BLaER1 (cell line): Measurements from ENCODE around the gene PLEKHO2.

Source experiments
- H3K27ac ChIP-seq: shearing (Covaris generic); formaldehyde crosslinking; 2 replicates; pipeline ENCODE4 v1.8.1; 2022
- H3K27me3 ChIP-seq: shearing (Covaris generic); formaldehyde crosslinking; 2 replicates; pipeline ENCODE4 v1.8.1; 2022
- H3K36me3 ChIP-seq: shearing (Covaris generic); formaldehyde crosslinking; 2 replicates; pipeline ENCODE4 v1.8.1; 2022
- H3K4me1 ChIP-seq: shearing (Covaris generic); formaldehyde crosslinking; 2 replicates; pipeline ENCODE4 v1.8.1; 2022
- H3K4me2 ChIP-seq: shearing (Covaris generic); formaldehyde crosslinking; 2 replicates; pipeline ENCODE4 v1.8.1; 2022
- H3K4me3 ChIP-seq: shearing (Covaris generic); formaldehyde crosslinking; 2 replicates; pipeline ENCODE4 v1.8.1; 2022
- H3K9ac ChIP-seq: shearing (Covaris generic); formaldehyde crosslinking; 2 replicates; pipeline ENCODE4 v1.8.1; 2022
- H3K9me3 ChIP-seq: shearing (Covaris generic); formaldehyde crosslinking; 2 replicates; pipeline ENCODE4 v1.8.1; 2022
- H4K20me1 ChIP-seq: shearing (Covaris generic); formaldehyde crosslinking; 2 replicates; pipeline ENCODE4 v1.8.1; 2022
- Cebpa-rat ChIP-seq: shearing (Covaris generic); IDR thresholded peaks from 2 replicates; pipeline ENCODE4 v1.8.1; 2022

The PLEKHO2 gene

DNA sequence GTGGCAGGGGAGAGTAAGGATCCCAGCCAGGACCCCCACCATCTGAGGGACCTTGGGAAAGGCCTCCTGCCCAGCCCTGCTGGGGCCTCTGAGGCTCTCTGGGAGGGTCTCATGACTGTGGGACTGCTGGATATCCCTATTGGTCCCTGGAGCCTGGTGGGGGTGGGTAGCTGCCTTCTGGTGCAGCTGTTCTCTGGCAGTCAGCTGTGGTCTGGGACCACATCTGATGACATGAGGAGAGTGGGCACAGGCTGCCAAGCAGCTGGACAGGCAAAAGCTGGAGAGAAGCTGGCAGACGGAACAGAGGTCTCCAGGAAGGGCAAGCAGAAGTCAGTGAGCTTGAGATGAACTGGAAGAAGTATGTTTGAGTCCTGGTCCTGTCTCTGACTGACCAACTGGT is 22.4 kb downstream of the PLEKHO2 start:
- peaks cover 47% of the 10 kb centered on the region for H3K36me3 ChIP-seq
- H4K20me1 ChIP-seq, result peaks cover 28% of the 10 kb centered on the region
- H3K4me2 ChIP-seq, result peak overlapping the region; percentile 93
- H3K9ac ChIP-seq, result peak overlapping the region; percentile 64; the same call in 1 of the 2 replicates
- TF ChIP-seq Cebpa-rat, result no peak
- peaks cover 75% of the 10 kb centered on the region for H3K4me1 ChIP-seq
- no peaks in the 10 kb centered on the region for H3K9me3 ChIP-seq
- H3K27ac ChIP-seq, result peak overlapping the region; percentile 79
- H3K4me3 ChIP-seq, result peak overlapping the region; percentile 32; the same call in 1 of the 2 replicates
- H3K27me3 ChIP-seq, result no peaks in the 10 kb centered on the region

DNA sequence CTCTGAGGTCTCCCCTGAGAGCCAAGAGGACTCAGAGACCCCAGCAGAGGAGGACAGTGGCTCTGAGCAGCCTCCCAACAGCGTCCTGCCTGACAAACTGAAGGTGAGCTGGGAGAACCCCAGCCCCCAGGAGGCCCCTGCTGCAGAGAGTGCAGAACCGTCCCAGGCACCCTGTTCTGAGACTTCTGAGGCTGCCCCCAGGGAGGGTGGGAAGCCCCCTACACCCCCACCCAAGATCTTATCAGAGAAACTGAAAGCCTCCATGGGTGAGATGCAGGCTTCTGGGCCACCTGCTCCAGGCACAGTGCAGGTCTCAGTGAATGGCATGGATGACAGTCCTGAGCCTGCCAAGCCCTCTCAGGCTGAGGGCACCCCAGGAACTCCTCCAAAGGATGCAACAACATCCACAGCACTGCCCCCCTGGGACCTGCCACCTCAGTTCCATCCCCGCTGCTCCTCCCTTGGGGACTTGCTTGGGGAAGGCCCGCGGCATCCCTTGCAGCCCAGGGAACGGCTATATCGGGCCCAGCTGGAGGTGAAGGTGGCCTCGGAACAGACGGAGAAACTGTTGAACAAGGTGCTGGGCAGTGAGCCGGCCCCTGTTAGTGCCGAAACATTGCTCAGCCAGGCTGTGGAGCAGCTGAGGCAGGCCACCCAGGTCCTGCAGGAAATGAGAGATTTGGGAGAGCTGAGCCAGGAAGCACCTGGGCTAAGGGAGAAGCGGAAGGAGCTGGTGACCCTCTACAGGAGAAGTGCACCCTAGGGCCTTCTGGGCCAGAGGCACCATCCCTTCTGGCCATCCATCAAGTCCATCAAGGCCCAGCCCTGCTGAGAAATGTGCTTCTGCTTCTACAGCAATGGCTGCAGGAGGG is 23.6 kb downstream of the PLEKHO2 start:
- Histone ChIP-seq H3K9ac (peak overlapping the region; percentile 64), H3K9me3 (no peaks in the 10 kb centered on the region), H4K20me1 (peaks cover 24% of the 10 kb centered on the region), H3K27me3 (no peaks in the 10 kb centered on the region), H3K36me3 (peaks cover 34% of the 10 kb centered on the region), H3K4me1 (peaks cover 88% of the 10 kb centered on the region), H3K4me3 (peak overlapping the region; percentile 32), H3K4me2 (peak overlapping the region; percentile 93), H3K27ac (peak overlapping the region; percentile 79)
- no peak for TF ChIP-seq Cebpa-rat

DNA sequence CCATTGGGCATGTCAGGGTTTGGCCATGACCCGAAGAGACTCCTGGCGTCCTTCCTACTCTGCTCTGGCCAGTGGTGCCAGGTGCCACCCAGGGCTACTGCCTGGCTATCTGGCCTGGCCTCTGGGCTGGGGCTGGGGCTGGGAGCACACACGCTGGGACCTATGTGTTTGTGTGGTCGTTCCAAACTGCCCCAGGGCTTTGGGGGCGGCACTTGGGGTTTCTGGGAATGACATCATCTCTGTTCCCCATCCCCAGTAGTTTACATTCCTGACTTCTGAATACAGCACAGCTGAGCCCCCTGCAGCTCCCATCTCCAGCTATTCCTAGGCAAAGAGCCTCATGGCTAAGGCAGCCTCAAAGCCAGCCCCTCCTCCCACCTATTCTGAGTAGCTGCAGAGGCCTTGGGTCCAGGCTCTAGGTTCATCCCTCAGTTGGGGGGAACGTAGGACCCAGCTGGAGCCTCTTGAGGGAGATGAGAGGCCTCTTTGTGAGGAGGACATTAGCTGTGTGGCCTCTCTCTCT is 24.3 kb downstream of the PLEKHO2 start:
- peak overlapping the region; percentile 64 for H3K9ac ChIP-seq
- H3K36me3 ChIP-seq, result peaks cover 27% of the 10 kb centered on the region
- peaks cover 24% of the 10 kb centered on the region for H4K20me1 ChIP-seq
- no peaks in the 10 kb centered on the region for H3K27me3 ChIP-seq
- no peaks in the 10 kb centered on the region for H3K9me3 ChIP-seq
- peak overlapping the region; percentile 93 for H3K4me2 ChIP-seq
- TF ChIP-seq Cebpa-rat, result no peak
- H3K4me1 ChIP-seq, result peaks cover 92% of the 10 kb centered on the region
- H3K27ac ChIP-seq, result peak overlapping the region; percentile 79
- no peak overlapping the region for H3K4me3 ChIP-seq

DNA sequence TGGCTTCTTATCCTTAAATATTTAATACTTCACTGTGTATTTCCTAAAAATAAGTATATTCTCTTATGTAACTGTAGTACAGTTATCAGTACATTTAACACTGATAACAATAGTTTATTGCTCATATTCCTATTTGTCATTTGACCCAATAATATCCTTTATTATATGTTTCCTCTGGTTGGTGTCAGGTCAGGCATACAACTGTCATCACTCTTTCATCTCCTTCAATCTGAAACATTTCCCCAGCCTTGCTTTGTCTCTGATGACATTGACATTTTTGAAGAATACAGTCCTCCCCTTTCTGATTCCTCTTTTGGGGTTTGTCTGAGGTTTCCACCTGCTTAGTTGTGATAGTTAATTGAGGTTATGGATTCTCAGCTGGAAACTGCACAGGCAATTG is 27.8 kb downstream of the PLEKHO2 start:
- Histone ChIP-seq H3K9ac (no peak overlapping the region), H3K9me3 (no peaks in the 10 kb centered on the region), H3K27me3 (no peaks in the 10 kb centered on the region), H3K27ac (no peak overlapping the region), H3K4me3 (no peak overlapping the region), H3K4me1 (peaks cover 88% of the 10 kb centered on the region), H3K36me3 (peaks cover 13% of the 10 kb centered on the region), H4K20me1 (peaks cover 17% of the 10 kb centered on the region), H3K4me2 (peak overlapping the region; percentile 81)
- no peak for TF ChIP-seq Cebpa-rat

DNA sequence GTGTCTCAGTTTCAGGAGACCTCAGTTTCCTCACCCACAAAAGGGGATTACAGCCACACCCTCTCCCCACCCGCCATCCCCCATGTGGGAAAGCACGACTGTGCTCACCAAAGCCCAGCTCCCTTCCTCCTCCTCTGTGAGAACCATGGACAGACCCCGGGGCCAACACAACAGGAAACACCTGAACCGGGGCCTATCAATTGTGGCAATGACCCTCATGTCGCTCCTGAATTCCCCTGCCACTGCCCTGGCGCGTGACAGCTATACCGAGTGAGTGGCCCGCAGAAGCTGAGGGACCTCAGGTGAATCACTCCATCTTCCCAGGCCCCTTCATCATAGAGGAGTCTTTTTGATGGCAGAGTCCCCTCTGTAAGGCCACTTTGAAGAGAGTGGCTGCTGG is 28.6 kb downstream of the PLEKHO2 start:
- Histone ChIP-seq H3K9ac (0 out of 2 replicates have a peak overlapping the region, but pooled peaks have one; percentile 7), H3K4me2 (peak overlapping the region; percentile 81), H3K4me3 (no peak overlapping the region), H3K27me3 (no peaks in the 10 kb centered on the region), H3K36me3 (peaks cover 13% of the 10 kb centered on the region), H3K4me1 (peaks cover 85% of the 10 kb centered on the region), H4K20me1 (peaks cover 9% of the 10 kb centered on the region), H3K9me3 (no peaks in the 10 kb centered on the region), H3K27ac (peak overlapping the region; percentile 64)
- TF ChIP-seq Cebpa-rat, result no peak

DNA sequence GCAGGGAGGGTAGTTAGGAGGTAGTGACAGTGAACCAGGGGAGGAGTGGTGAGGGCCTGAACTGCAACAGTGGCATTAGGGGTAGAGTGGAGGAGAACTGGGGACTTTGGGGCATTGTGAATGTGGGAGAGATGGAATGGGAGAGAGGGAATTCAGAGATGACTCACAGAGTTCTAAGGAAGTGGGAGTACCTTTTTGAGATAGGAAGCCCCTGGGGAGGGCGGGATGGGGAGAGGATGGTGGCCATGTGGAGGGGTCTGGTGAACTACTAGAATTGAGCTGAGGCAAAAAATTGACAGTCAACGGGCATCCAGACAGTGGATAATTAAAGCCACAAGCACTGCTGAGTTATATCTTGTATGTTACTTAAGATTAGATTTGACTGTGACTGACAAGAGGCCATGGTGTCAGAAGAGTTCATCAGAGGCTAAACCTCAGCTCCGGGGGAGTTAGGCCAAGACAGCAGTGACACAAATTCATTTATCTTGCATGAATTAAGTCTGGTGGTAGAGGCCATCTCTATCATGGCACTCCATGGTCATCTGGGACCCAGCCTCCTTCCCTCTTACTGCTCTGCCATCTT is 34.0 kb downstream of the PLEKHO2 start:
- no peaks in the 10 kb centered on the region for H3K27me3 ChIP-seq
- no peaks in the 10 kb centered on the region for H3K36me3 ChIP-seq
- H3K4me3 ChIP-seq, result no peak overlapping the region
- no peak for TF ChIP-seq Cebpa-rat
- H3K27ac ChIP-seq, result no peak overlapping the region
- no peak overlapping the region for H3K4me2 ChIP-seq
- H3K4me1 ChIP-seq, result peaks cover 71% of the 10 kb centered on the region
- no peak overlapping the region for H3K9ac ChIP-seq
- H3K9me3 ChIP-seq, result no peaks in the 10 kb centered on the region
- no peaks in the 10 kb centered on the region for H4K20me1 ChIP-seq

DNA sequence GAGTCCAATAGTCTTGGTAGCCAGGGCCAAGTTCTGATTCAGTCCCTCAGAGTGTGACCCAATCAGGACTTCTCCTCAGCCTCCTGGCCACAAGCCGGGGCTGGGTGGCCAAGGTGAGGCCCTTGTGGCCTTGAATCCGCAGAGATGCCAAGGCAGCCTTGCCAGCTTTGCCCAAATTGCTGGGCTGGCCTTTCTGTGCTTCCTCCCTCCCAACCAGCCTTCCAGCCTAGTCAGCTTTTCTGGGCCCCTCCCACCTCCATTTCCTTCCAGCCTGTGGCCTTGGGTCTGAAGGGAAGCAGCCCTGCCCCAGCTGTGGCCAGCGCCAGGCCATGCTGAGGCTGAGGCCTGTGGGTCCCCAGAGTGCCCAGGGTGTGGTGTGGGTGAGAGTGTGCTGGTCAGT is 35.7 kb downstream of the PLEKHO2 start:
- Histone ChIP-seq H3K27me3 (no peaks in the 10 kb centered on the region), H4K20me1 (no peaks in the 10 kb centered on the region), H3K27ac (peak overlapping the region; percentile 44), H3K4me1 (peaks cover 67% of the 10 kb centered on the region), H3K9me3 (no peaks in the 10 kb centered on the region), H3K4me3 (no peak overlapping the region), H3K9ac (peak overlapping the region; percentile 21; the same call in 1 of the 2 replicates), H3K36me3 (no peaks in the 10 kb centered on the region), H3K4me2 (peak overlapping the region; percentile 59)
- no peak for TF ChIP-seq Cebpa-rat

DNA sequence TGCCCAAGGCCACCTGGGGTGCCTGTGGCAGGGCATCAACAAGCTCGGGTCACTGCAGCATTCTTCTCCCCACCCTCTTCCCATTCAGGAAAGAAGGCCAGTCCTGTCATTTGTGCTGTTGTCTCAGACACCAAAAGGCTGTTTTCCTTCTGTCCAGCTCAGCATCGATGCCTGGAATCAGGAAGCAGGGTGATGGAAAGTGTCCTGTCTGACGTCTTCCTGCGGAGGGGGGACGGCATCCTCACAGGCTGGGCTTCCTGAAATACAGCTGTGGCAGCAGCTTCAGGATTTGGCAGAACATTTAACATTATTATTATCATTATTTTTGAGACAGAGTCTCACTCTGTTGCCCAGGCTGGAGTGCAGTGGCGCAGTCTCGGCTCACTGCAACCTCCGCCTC is 37.0 kb downstream of the PLEKHO2 start:
- H4K20me1 ChIP-seq, result no peaks in the 10 kb centered on the region
- H3K27me3 ChIP-seq, result no peaks in the 10 kb centered on the region
- no peak for TF ChIP-seq Cebpa-rat

DNA sequence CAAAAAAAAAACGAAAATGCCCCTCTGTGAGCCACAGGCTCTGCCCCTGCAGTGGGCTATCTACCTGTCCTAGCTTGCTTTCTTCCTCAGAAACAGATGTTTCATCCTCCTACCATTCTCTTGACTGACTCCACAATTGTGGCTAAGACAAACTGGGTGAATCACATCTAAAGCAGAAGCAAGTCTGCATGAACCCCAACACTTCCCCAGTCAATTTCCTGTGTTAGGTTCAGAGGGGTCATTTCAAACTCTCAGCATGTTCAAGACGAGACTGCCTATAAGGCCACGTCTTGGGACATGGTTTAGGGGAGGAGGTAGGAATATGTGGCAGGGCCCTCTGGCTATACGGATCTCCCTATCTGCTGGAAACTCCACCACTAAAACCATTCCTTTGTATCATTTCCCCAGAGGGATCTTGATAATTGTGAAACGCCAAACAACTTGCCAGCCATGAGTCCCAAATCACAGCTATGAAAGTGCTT is 41.4 kb downstream of the PLEKHO2 start:
- H3K9me3 ChIP-seq, result no peaks in the 10 kb centered on the region
- H3K36me3 ChIP-seq, result no peaks in the 10 kb centered on the region
- H3K27ac ChIP-seq, result no peak overlapping the region
- H3K4me3 ChIP-seq, result no peak overlapping the region
- no peak for TF ChIP-seq Cebpa-rat
- no peaks in the 10 kb centered on the region for H4K20me1 ChIP-seq
- H3K4me1 ChIP-seq, result peaks cover 44% of the 10 kb centered on the region
- no peak overlapping the region for H3K9ac ChIP-seq
- H3K27me3 ChIP-seq, result no peaks in the 10 kb centered on the region
- H3K4me2 ChIP-seq, result peak overlapping the region; percentile 61

More for the DNA sequence above, 37.0 kb downstream of the PLEKHO2 start:
- H3K4me1 ChIP-seq, result peaks cover 67% of the 10 kb centered on the region
- H3K36me3 ChIP-seq, result no peaks in the 10 kb centered on the region
- peak overlapping the region; percentile 44; the same call in 1 of the 2 replicates for H3K27ac ChIP-seq
- no peak overlapping the region for H3K4me3 ChIP-seq
- H3K4me2 ChIP-seq, result peak overlapping the region; percentile 59
- 0 out of 2 replicates have a peak overlapping the region, but pooled peaks have one; percentile 7 for H3K9ac ChIP-seq
- H3K9me3 ChIP-seq, result no peaks in the 10 kb centered on the region
